Vagina (tissue), 2 donors: ENCODE results near the gene PHOX2B.

Source experiments
- CTCF ChIP-seq, 3 experiments: fragments of 450-650 bp in 2 of 3; fragments of 200-600 bp in 1 of 3; sonication (generic) in 1 of 3; IDR thresholded peaks; one replicate each; pipeline ENCODE4 v1.5.1; 2017 to 2019; ENCODE audit warnings: antibody characterized with exemption in 3 of 3, mild to moderate bottlenecking in 2 of 3, moderate library complexity in 2 of 3
- POLR2A ChIP-seq, 2 donors: fragments of 450-650 bp; IDR thresholded peaks; one replicate each; pipeline ENCODE4 v1.6.1; 2017; ENCODE audit warnings: antibody characterized with exemption in 2 of 2, mild to moderate bottlenecking in 2 of 2, moderate library complexity in 2 of 2
- POLR2AphosphoS5 ChIP-seq, 2 donors: sonication (generic); formaldehyde crosslinking; IDR thresholded peaks; one replicate each; pipeline ENCODE4 v1.9.0; 2017; ENCODE audit warnings: antibody characterized with exemption in 2 of 2, mild to moderate bottlenecking in 2 of 2, low read depth in 1 of 2; ENCODE audit not compliant: insufficient read depth in 1 of 2

- TF ChIP-seq POLR2AphosphoS5 (IDR thresholded peaks at IDR 0.05; ENCODE audit: insufficient read depth in 1 of 2, low read depth in 1 of 2) (no peak), CTCF (IDR thresholded peaks at IDR 0.05) (no peak), POLR2A (IDR thresholded peaks at IDR 0.05) (no peak)
Measured at GRCh38 chr4:41748571-41749475, at the start of gene PHOX2B.
